GM12865 (cell line): Measurements from ENCODE around the gene JARID2.

ENCODE experiments used
- DNase-seq: peaks from one replicate; pipeline ENCODE4 v3.0.0; 2010; ENCODE audit warnings: low read depth
- H3K4me3 ChIP-seq: 2 replicates; pipeline ENCODE4 v1.5.1; 2011; ENCODE audit warnings: mild to moderate bottlenecking, low read depth, low read length, control low read depth
- CTCF ChIP-seq: IDR thresholded peaks from 2 replicates; pipeline ENCODE4 v1.5.1; 2011; ENCODE audit warnings: low read length, control low read depth, low read depth, inconsistent platforms; ENCODE audit not compliant: insufficient read depth; ENCODE audit errors: missing control alignments

The JARID2 gene

GRCh38 chr6:15405129-15406068 lies 159.5 kb downstream of the JARID2 start:
- no peak for DNase-seq
- H3K4me3 ChIP-seq, result no peak overlapping the region
- no peak for TF ChIP-seq CTCF

GRCh38 chr6:15406452-15406851 lies 160.6 kb downstream of the JARID2 start:
- TF ChIP-seq CTCF, result no peak
- no peak for DNase-seq
- no peak overlapping the region for H3K4me3 ChIP-seq

- DNase-seq, result no peak
Measured at GRCh38 chr6:15408008-15408407, 162.1 kb downstream of the JARID2 start.

GRCh38 chr6:15408758-15409157 lies 162.9 kb downstream of the JARID2 start:
- peak; percentile 23 for DNase-seq
- no peak for TF ChIP-seq CTCF
- no peak overlapping the region for H3K4me3 ChIP-seq

More at GRCh38 chr6:15408008-15408407, 162.1 kb downstream of the JARID2 start:
- H3K4me3 ChIP-seq, result no peak overlapping the region
- TF ChIP-seq CTCF, result no peak

- no peak overlapping the region for H3K4me3 ChIP-seq
- TF ChIP-seq CTCF, result no peak
- DNase-seq, result no peak
Measured at GRCh38 chr6:15409301-15410125, 163.6 kb downstream of the JARID2 start.

GRCh38 chr6:15410126-15410391 lies 164.2 kb downstream of the JARID2 start:
- no peak for DNase-seq
- TF ChIP-seq CTCF, result no peak
- H3K4me3 ChIP-seq, result no peak overlapping the region
